HEK293 (cell line): Measurements from ENCODE around the gene SNRNP27.

Experiments used
- CTCF ChIA-PET: fragments of 350-600 bp; formaldehyde crosslinking; extraction: SDS; loops from one replicate; lab custom pipeline; 2021; ENCODE audit warnings: antibody characterized with exemption; lab: Yijun Ruan, JAX
- POLR2A ChIA-PET: fragments of 300-600 bp; formaldehyde crosslinking; extraction: SDS; loops from one replicate; lab custom pipeline; 2020; ENCODE audit warnings: antibody characterized with exemption, inconsistent platforms; lab: Yijun Ruan, JAX
- H3K27ac ChIP-seq: fragments of 200-500 bp; sonication (Bioruptor generic); 2 replicates; pipeline ENCODE4 v1.5.1; 2014; ENCODE audit warnings: low read depth, low read length, control low read depth, inconsistent platforms; ENCODE audit errors: extremely low read depth
- H3K36me3 ChIP-seq, 2 experiments: fragments of 200-500 bp in 1 of 2; sonication (Bioruptor generic) in 1 of 2; 1 replicate in 1 of 2; 2 replicates in 1 of 2; pipeline ENCODE4 v1.5.1; 2014 to 2017; ENCODE audit warnings: inconsistent platforms in 2 of 2, low read length in 2 of 2; ENCODE audit not compliant: control insufficient read depth in 2 of 2, insufficient read depth in 1 of 2
- H3K4me1 ChIP-seq: fragments of 200-500 bp; sonication (Bioruptor generic); 2 replicates; pipeline ENCODE4 v1.5.1; 2014; ENCODE audit warnings: mild to moderate bottlenecking, low read length, inconsistent platforms; ENCODE audit not compliant: control insufficient read depth, insufficient read depth
- H3K4me3 ChIP-seq: 2 replicates; pipeline ENCODE4 v1.5.1; 2011; ENCODE audit warnings: low read depth, mild to moderate bottlenecking, control low read depth, low read length, moderate library complexity
- H3K9me3 ChIP-seq: fragments of 200-500 bp; sonication (Bioruptor generic); 2 replicates; pipeline ENCODE4 v1.5.1; 2014; ENCODE audit warnings: low read depth, low read length, inconsistent platforms; ENCODE audit not compliant: control insufficient read depth, insufficient read depth
- BCL11A ChIP-seq: fragments of 450-650 bp; formaldehyde crosslinking; IDR thresholded peaks from 2 replicates; pipeline ENCODE4 v1.5.1; 2016; ENCODE audit warnings: low read depth, missing biosample characterization, missing genetic modification characterization
- FEZF1 ChIP-seq: fragments of 450-650 bp; formaldehyde crosslinking; IDR thresholded peaks from 2 replicates; pipeline ENCODE4 v1.5.1; 2016; ENCODE audit warnings: missing biosample characterization, missing genetic modification characterization
- OVOL3 ChIP-seq: fragments of 450-650 bp; formaldehyde crosslinking; IDR thresholded peaks from 2 replicates; pipeline ENCODE4 v1.5.1; 2016; ENCODE audit warnings: missing biosample characterization, missing genetic modification characterization
- SALL2 ChIP-seq: fragments of 450-650 bp; formaldehyde crosslinking; IDR thresholded peaks from 2 replicates; pipeline ENCODE4 v1.5.0; 2017; ENCODE audit warnings: missing biosample characterization, mild to moderate bottlenecking, missing genetic modification characterization, borderline replicate concordance
- TRIM28 ChIP-seq: IDR thresholded peaks from 2 replicates; pipeline ENCODE4 v1.6.1; 2011; ENCODE audit warnings: low read length, control low read depth, borderline replicate concordance
- YY2 ChIP-seq: fragments of 450-650 bp; formaldehyde crosslinking; IDR thresholded peaks from 2 replicates; pipeline ENCODE4 v1.5.1; 2016; ENCODE audit warnings: missing biosample characterization, missing genetic modification characterization
- ZBTB21 ChIP-seq: fragments of 450-650 bp; formaldehyde crosslinking; IDR thresholded peaks from 2 replicates; pipeline ENCODE4 v1.5.1; 2017; ENCODE audit warnings: missing biosample characterization, missing genetic modification characterization
- ZNF140 ChIP-seq: fragments of 450-650 bp; formaldehyde crosslinking; IDR thresholded peaks from 2 replicates; pipeline ENCODE4 v1.5.1; 2016; ENCODE audit warnings: missing biosample characterization, missing genetic modification characterization
- ZNF174 ChIP-seq: fragments of 450-650 bp; formaldehyde crosslinking; IDR thresholded peaks from 2 replicates; pipeline ENCODE4 v1.5.0; 2017; ENCODE audit warnings: missing biosample characterization, mild to moderate bottlenecking, missing genetic modification characterization
- ZNF19 ChIP-seq: fragments of 450-650 bp; formaldehyde crosslinking; IDR thresholded peaks from 2 replicates; pipeline ENCODE4; 2016; ENCODE audit warnings: missing biosample characterization, missing genetic modification characterization, low read depth
- ZNF2 ChIP-seq: fragments of 450-650 bp; formaldehyde crosslinking; IDR thresholded peaks from 2 replicates; pipeline ENCODE4 v1.5.1; 2016; ENCODE audit warnings: missing biosample characterization, missing genetic modification characterization
- ZNF26 ChIP-seq: fragments of 450-650 bp; formaldehyde crosslinking; IDR thresholded peaks from 2 replicates; pipeline ENCODE4 v1.5.1; 2016; ENCODE audit warnings: missing biosample characterization, missing genetic modification characterization
- ZNF391 ChIP-seq: fragments of 450-650 bp; formaldehyde crosslinking; IDR thresholded peaks from 2 replicates; pipeline ENCODE4 v1.5.1; 2016; ENCODE audit warnings: low read depth, missing biosample characterization, missing genetic modification characterization, borderline replicate concordance
- ZNF488 ChIP-seq: fragments of 450-650 bp; formaldehyde crosslinking; IDR thresholded peaks from 2 replicates; pipeline ENCODE4 v1.5.1; 2016; ENCODE audit warnings: missing biosample characterization, missing genetic modification characterization
- ZNF510 ChIP-seq: fragments of 450-650 bp; formaldehyde crosslinking; IDR thresholded peaks from 2 replicates; pipeline ENCODE4 v1.5.1; 2018; ENCODE audit warnings: mild to moderate bottlenecking, missing genetic modification characterization, missing biosample characterization; ENCODE audit not compliant: insufficient replicate concordance
- ZNF513 ChIP-seq: fragments of 450-650 bp; IDR thresholded peaks from 2 replicates; pipeline ENCODE4 v1.5.1; 2018; ENCODE audit warnings: missing biosample characterization, missing genetic modification characterization
- ZNF530 ChIP-seq: fragments of 450-650 bp; formaldehyde crosslinking; IDR thresholded peaks from 2 replicates; pipeline ENCODE4 v1.5.1; 2016; ENCODE audit warnings: low read depth, missing biosample characterization, missing genetic modification characterization
- ZNF555 ChIP-seq: fragments of 450-650 bp; formaldehyde crosslinking; conservative IDR thresholded peaks from 2 replicates; pipeline ENCODE4 v1.5.1; 2017; ENCODE audit warnings: missing biosample characterization, mild to moderate bottlenecking, missing genetic modification characterization, inconsistent platforms
- ZNF621 ChIP-seq: fragments of 450-650 bp; formaldehyde crosslinking; IDR thresholded peaks from 2 replicates; pipeline ENCODE4 v1.5.1; 2017; ENCODE audit warnings: missing biosample characterization, missing genetic modification characterization
- ZNF677 ChIP-seq: fragments of 450-650 bp; IDR thresholded peaks from 2 replicates; pipeline ENCODE4 v1.5.0; 2018; ENCODE audit warnings: missing biosample characterization, mild to moderate bottlenecking, missing genetic modification characterization, moderate library complexity
- ZNF747 ChIP-seq: fragments of 450-650 bp; formaldehyde crosslinking; IDR thresholded peaks from 2 replicates; pipeline ENCODE4 v1.5.1; 2016; ENCODE audit warnings: missing biosample characterization, missing genetic modification characterization
- ZSCAN16 ChIP-seq: fragments of 450-650 bp; formaldehyde crosslinking; IDR thresholded peaks from 2 replicates; pipeline ENCODE4 v1.5.1; 2016; ENCODE audit warnings: missing biosample characterization, missing genetic modification characterization

The SNRNP27 gene

GRCh38 chr2:69936906-69937305 is 43.1 kb downstream of the SNRNP27 start:
- no peaks in the 10 kb centered on the region for H3K9me3 ChIP-seq
- no peak overlapping the region for H3K27ac ChIP-seq
- peaks cover 8 to 49% of the 10 kb centered on the region in 2 experiments; a peak in 2 of 3 replicates for H3K36me3 ChIP-seq
- no peak for TF ChIP-seq TRIM28
- TF ChIP-seq ZNF555 (tag by site-specific recombination): no peak
- TF ChIP-seq ZNF19 (tag by site-specific recombination): no peak
- TF ChIP-seq FEZF1: no peak
- TF ChIP-seq, all 188 proteins: peak for 0
- Histone ChIP-seq H3K4me3 (no peak overlapping the region), H3K4me1 (no peaks in the 10 kb centered on the region; the same call in 1 of the 2 replicates)
- ChIA-PET POLR2A (no interaction called here), CTCF (no interaction called here)

- Histone ChIP-seq H3K4me1 (no peaks in the 10 kb centered on the region; the same call in 1 of the 2 replicates), H3K27ac (no peak overlapping the region), H3K36me3 (peaks cover 8 to 53% of the 10 kb centered on the region in 2 experiments; a peak in 2 of 3 replicates), H3K9me3 (no peaks in the 10 kb centered on the region), H3K4me3 (no peak overlapping the region)
- ChIA-PET CTCF (interaction anchor here (0.6 kb wide), 2 partner anchors 22 to 135 kb away, joined by 3 to 4 read pairs; no protein-coding TSS in a partner anchor), POLR2A (no interaction called here)
- TF ChIP-seq ZNF391 (tag by site-specific recombination) (no peak), ZNF621 (tag by site-specific recombination) (no peak), ZBTB21 (tag by site-specific recombination) (no peak), OVOL3 (no peak), ZNF677 (no peak), YY2 (tag by site-specific recombination) (no peak), ZNF140 (no peak), ZNF174 (tag by site-specific recombination) (no peak), ZNF747 (tag by site-specific recombination) (no peak), ZSCAN16 (tag by site-specific recombination) (no peak), SALL2 (tag by site-specific recombination) (no peak), ZNF2 (tag by site-specific recombination) (no peak), ZNF513 (no peak), ZNF530 (no peak), BCL11A (tag by site-specific recombination) (no peak), ZNF488 (tag by site-specific recombination) (no peak), ZNF510 (tag by site-specific recombination) (no peak), ZNF26 (tag by site-specific recombination) (no peak)
These were observed 44.2 kb downstream of the SNRNP27 start for GRCh38 chr2:69937968-69938367.
